WERI-Rb-1 (cell line): ENCODE results near the gene ERLIN1.

Source experiments
- DNase-seq: peaks from one replicate; pipeline ENCODE4 v3.0.0-alpha.2; 2020
- H3K27ac ChIP-seq: fragments of 250-450 bp; sonication (Bioruptor Pico); 2 replicates; pipeline ENCODE4 v1.5.1; 2020; ENCODE audit warnings: mild to moderate bottlenecking, moderate library complexity
- H3K27me3 ChIP-seq: fragments of 250-450 bp; sonication (Bioruptor Pico); 2 replicates; pipeline ENCODE4 v1.5.1; 2021; ENCODE audit warnings: mild to moderate bottlenecking, low read depth, moderate library complexity; ENCODE audit not compliant: insufficient read depth, severe bottlenecking
- H3K36me3 ChIP-seq: fragments of 250-450 bp; sonication (Bioruptor Pico); 2 replicates; pipeline ENCODE4 v1.5.1; 2020; ENCODE audit warnings: mild to moderate bottlenecking, moderate library complexity
- H3K4me3 ChIP-seq: 2 replicates; pipeline ENCODE4 v1.5.1; 2011; ENCODE audit warnings: low read depth, mild to moderate bottlenecking, control low read depth, low read length
- H3K9me3 ChIP-seq: fragments of 250-450 bp; sonication (Bioruptor Pico); 2 replicates; pipeline ENCODE4 v1.5.1; 2021; ENCODE audit warnings: mild to moderate bottlenecking, moderate library complexity; ENCODE audit not compliant: severe bottlenecking
- TF ChIP-seq, protein P1 (sequence below): IDR thresholded peaks from 2 replicates; pipeline ENCODE4 v1.5.1; 2011; ENCODE audit warnings: low read depth, mild to moderate bottlenecking, control low read depth, inconsistent platforms, low read length

ERLIN1 gene

DNA sequence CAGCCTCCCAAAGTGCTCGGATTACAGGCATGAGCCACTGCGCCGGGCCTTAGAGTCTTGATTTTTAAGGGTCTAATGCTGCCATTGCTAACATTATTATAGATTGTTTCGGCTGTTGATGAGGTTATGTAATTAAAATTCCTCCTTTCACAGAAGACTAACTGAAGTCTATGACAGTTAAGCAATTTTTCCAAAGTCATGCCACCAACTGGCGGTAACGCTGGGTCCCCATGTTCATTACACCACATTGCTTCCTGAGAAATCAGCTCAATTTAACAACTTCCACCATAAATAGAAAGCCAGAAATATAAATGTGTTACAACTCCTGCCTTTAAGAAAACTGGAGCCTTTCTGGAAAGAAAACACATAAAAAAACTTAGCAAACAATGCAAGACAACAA, 3.5 kb downstream of the ERLIN1 start:
- TF ChIP-seq, protein P1, sequence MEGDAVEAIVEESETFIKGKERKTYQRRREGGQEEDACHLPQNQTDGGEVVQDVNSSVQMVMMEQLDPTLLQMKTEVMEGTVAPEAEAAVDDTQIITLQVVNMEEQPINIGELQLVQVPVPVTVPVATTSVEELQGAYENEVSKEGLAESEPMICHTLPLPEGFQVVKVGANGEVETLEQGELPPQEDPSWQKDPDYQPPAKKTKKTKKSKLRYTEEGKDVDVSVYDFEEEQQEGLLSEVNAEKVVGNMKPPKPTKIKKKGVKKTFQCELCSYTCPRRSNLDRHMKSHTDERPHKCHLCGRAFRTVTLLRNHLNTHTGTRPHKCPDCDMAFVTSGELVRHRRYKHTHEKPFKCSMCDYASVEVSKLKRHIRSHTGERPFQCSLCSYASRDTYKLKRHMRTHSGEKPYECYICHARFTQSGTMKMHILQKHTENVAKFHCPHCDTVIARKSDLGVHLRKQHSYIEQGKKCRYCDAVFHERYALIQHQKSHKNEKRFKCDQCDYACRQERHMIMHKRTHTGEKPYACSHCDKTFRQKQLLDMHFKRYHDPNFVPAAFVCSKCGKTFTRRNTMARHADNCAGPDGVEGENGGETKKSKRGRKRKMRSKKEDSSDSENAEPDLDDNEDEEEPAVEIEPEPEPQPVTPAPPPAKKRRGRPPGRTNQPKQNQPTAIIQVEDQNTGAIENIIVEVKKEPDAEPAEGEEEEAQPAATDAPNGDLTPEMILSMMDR = no peak
- DNase-seq = no peak
- Histone ChIP-seq H3K27ac (peak overlapping the region; percentile 15; the same call in 1 of the 2 replicates), H3K4me3 (no peak overlapping the region), H3K27me3 (no peaks in the 10 kb centered on the region), H3K36me3 (peaks cover 55% of the 10 kb centered on the region), H3K9me3 (no peaks in the 10 kb centered on the region)

DNA sequence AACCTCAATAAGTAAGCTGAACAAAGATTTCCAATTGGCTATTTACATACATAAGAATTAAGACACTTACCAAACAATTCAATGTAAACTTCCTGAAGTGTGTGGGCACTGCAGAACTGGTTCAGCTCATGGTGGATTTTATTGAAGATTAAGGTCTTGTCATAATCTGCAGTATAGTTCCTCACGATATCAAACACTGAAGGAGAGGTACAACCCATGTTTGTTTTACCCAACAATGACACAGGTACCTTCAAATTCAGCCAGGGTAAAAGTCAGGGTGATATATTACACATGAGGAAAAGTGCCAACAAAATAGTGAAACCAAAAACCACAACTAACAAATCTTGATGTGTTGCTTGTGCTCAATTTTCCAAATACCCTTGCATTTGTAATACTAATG, 10.0 kb downstream of the ERLIN1 start:
- Histone ChIP-seq H3K36me3 (peaks cover 82% of the 10 kb centered on the region), H3K27me3 (no peaks in the 10 kb centered on the region), H3K9me3 (no peaks in the 10 kb centered on the region), H3K27ac (no peak overlapping the region), H3K4me3 (no peak overlapping the region)
- DNase-seq = no peak
- TF ChIP-seq, protein P1 = no peak

DNA sequence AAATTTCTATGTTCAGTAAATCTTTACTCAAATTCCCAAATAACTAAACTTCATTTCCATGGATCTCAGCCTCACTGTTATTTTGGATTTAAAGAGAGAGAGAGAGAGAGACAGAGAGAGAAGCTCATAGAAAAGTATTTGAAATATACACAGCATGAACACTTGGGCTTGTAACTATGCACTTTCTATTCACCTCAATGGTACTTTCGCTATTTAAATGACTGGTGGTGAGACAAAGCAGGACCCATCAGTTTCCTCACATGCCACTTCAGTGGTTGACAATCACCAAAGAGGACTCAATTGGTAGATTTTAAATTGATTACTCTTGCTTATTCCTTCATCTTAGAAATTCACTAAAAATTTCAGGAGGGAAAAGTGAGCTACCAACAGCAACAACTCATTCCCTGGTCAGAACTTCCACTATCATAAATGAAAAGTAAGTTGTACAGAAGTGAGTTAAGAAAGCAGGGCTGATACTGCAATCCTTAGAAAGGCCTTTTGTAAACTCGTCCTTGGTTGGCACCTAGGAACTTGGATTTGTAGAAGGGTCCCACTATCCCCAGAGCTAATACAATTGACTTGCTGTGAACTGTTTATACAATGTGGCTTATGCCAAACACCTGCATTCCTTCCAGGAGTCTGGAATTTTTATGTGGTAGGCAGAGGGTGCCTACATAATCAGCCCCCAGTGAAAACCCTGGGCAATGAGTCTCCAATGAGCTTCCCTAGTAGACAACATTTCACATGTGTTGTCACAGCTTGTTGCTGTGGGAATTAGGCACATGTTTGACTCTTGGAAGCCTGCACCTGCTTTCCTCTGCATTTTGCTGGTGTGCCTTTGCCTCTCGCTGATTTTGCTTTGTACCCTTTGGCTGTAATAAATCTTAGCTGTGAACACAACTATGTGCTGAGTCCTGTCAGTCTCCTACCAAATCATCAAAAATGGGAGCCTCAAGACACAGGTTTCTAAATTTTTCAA, 10.8 kb downstream of the ERLIN1 start:
- Histone ChIP-seq H3K27ac (no peak overlapping the region), H3K4me3 (no peak overlapping the region), H3K36me3 (peaks cover 81% of the 10 kb centered on the region), H3K9me3 (no peaks in the 10 kb centered on the region), H3K27me3 (no peaks in the 10 kb centered on the region)
- TF ChIP-seq, protein P1 = no peak
- DNase-seq = no peak

DNA sequence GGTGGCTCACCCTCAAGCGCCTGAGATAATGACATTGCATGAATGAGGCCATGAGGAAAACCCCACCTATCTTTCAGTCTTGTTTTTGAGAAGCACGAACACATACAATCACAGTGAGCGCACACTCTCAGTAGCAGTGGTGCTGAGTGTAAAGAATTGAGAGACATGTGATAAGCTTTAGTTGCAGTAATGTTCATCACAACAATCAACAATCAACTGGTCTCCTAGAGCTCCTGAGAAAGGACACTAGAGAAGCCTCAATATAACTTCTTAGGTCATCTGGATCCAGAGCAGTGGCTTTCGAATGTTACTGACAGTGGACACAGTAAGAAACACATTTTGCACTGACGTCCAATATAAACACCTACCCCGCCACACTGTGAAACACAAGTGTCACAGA, 12.8 kb downstream of the ERLIN1 start:
- H3K36me3 ChIP-seq = peaks cover 71% of the 10 kb centered on the region
- no peak overlapping the region for H3K27ac ChIP-seq
- no peaks in the 10 kb centered on the region for H3K27me3 ChIP-seq
- no peak overlapping the region for H3K4me3 ChIP-seq
- no peak for DNase-seq
- TF ChIP-seq, protein P1 = no peak
- H3K9me3 ChIP-seq = no peaks in the 10 kb centered on the region

DNA sequence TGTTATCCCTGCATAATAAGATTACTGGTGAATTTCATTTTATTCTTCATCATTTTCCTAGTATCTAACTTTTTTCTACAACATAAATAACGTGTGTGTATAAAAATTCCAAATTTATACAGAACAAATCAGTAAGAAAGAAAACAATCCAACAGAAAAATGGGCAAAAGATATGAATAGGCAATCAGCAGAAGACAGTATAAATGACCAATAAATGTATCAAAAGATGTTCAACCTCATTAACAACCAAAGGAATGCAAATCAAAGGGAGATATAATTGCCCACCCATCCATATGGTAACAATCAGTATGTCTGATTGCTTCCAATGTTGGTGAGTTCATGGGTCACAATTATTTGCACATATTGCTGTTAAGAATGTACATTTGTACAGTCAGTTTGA, 13.5 kb downstream of the ERLIN1 start:
- no peak overlapping the region for H3K4me3 ChIP-seq
- no peaks in the 10 kb centered on the region for H3K9me3 ChIP-seq
- peaks cover 66% of the 10 kb centered on the region for H3K36me3 ChIP-seq
- H3K27ac ChIP-seq = no peak overlapping the region
- no peaks in the 10 kb centered on the region for H3K27me3 ChIP-seq
- TF ChIP-seq, protein P1 = no peak
- DNase-seq = no peak
